Measurements from ENCODE around the gene PTCHD4. TPM values are rescaled to one million over a fixed set of nuclear protein-coding genes. Genes with fewer than 3 reads are reported as not detected.

The PTCHD4 gene
- polyA plus RNA-seq, 2 of the 4 experiments (the other 2 are of a cell fraction), result 0.15 to 0.16 TPM

- ChIA-PET CTCF (no interaction called here), POLR2A (no interaction called here)
- WGBS (ENCODE audit: missing lambda C conversion rate), result 10% methylated on average over 1 of the region's 1 CpG
- FAIRE-seq, result no peak
- no peaks in the 10 kb centered on the region for H3K4me1 ChIP-seq
- H3K4me3 ChIP-seq, result no peak overlapping the region
- no peaks in the 10 kb centered on the region for H3K9me3 ChIP-seq
- TF ChIP-seq RCOR1 (IDR thresholded peaks at IDR 0.05; ENCODE audit: low read depth, low read length) (no peak), CTCF (IDR thresholded peaks at IDR 0.05) (0 out of 3 replicates have a peak, but pooled peaks have one; percentile 6)
- no peak overlapping the region for H3K27ac ChIP-seq
- H3K4me2 ChIP-seq, result no peak overlapping the region
- ATAC-seq, result no peak
- DNase-seq (ENCODE audit: low read depth in 1 of 2, low spot score in 1 of 2), result no peak
These were observed 24.8 kb downstream of the PTCHD4 start for GRCh38 chr6:48086187-48086586.

DNA sequence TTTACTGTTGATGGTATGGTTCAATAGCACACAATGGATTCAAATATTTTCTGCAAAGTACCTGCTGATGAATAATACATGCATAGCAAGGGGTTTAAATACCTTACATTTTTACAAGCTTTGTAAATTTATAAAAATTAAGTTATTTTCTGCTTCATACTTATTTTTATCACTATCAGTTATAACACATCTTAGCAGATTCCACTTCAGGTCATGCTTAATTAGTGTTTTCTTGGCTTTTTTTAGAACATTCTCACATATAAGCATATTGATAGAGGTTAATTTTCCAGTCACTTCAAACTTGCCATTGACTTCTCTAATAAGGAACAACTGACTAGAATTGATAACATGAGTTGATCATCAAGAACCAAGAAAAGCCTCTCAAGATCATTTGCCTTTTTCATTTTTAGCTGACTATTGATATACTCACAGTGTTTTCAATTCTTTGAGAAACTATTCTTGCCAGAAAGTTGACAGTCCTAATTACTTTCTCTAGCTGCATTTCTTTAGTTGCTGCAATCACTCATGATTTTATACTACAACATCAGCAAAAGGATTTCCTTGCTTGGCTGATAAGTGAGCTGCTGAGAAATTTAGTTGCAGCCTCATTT is 25.8 kb downstream of the PTCHD4 start:
- Histone ChIP-seq H3K4me1 (no peaks in the 10 kb centered on the region), H3K4me2 (no peak overlapping the region), H3K27ac (no peak overlapping the region), H3K4me3 (no peak overlapping the region), H3K9me3 (no peaks in the 10 kb centered on the region)
- TF ChIP-seq MAFK (IDR thresholded peaks at IDR 0.05; ENCODE audit: partially characterized antibody) (no peak), RNF2 (IDR thresholded peaks at IDR 0.05; ENCODE audit: borderline replicate concordance, low read depth) (no peak), TP53 (CRISPR knock-in tag; IDR thresholded peaks at IDR 0.05) (no peak), EHF (CRISPR knock-in tag; IDR thresholded peaks at IDR 0.05) (no peak)
- TF ChIP-seq, protein P1, sequence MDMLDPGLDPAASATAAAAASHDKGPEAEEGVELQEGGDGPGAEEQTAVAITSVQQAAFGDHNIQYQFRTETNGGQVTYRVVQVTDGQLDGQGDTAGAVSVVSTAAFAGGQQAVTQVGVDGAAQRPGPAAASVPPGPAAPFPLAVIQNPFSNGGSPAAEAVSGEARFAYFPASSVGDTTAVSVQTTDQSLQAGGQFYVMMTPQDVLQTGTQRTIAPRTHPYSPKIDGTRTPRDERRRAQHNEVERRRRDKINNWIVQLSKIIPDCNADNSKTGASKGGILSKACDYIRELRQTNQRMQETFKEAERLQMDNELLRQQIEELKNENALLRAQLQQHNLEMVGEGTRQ (IDR thresholded peaks at IDR 0.05), result no peak
- FAIRE-seq, result no peak
- ATAC-seq, result no peak
- CTCF ChIA-PET, result interaction anchor here (0.6 kb wide), 1 partner anchor 1587 kb away, joined by 3 read pairs; no protein-coding TSS in a partner anchor
- DNase-seq (ENCODE audit: low read depth in 1 of 2, low spot score in 1 of 2), result no peak
- POLR2A ChIA-PET, result no interaction called here

DNA sequence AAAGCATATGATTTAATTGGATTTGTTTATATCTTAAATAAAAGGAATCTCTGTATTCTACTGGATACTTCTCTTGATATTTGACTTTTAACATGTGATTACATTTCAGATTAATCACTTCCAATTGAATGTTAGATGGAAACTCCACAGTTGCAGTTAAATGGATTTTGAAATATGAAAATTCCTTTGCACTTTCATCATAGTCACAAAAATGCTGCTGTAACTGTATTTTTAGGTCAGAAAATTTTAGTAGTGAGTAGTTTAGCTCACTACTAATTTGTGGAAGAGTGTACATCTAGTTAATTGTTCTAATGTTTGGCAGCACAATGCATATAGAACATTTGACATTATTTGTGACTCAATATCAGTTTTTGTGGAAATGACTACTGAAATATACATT is 26.8 kb downstream of the PTCHD4 start:
- no peaks in the 10 kb centered on the region for H3K4me1 ChIP-seq
- H3K4me3 ChIP-seq, result no peak overlapping the region
- FAIRE-seq (no peak), DNase-seq (ENCODE audit: low read depth in 1 of 2, low spot score in 1 of 2) (no peak), ATAC-seq (no peak)
- POLR2A ChIA-PET, result no interaction called here
- no peak overlapping the region for H3K27ac ChIP-seq
- H3K4me2 ChIP-seq, result no peak overlapping the region
- no peak for TF ChIP-seq ZSCAN20 (CRISPR knock-in tag; IDR thresholded peaks at IDR 0.05)
- H3K9me3 ChIP-seq, result no peaks in the 10 kb centered on the region
- CTCF ChIA-PET, result interaction anchor here (1.7 kb wide), 1 partner anchor 1326 kb away, joined by 6 read pairs; no protein-coding TSS in a partner anchor

DNA sequence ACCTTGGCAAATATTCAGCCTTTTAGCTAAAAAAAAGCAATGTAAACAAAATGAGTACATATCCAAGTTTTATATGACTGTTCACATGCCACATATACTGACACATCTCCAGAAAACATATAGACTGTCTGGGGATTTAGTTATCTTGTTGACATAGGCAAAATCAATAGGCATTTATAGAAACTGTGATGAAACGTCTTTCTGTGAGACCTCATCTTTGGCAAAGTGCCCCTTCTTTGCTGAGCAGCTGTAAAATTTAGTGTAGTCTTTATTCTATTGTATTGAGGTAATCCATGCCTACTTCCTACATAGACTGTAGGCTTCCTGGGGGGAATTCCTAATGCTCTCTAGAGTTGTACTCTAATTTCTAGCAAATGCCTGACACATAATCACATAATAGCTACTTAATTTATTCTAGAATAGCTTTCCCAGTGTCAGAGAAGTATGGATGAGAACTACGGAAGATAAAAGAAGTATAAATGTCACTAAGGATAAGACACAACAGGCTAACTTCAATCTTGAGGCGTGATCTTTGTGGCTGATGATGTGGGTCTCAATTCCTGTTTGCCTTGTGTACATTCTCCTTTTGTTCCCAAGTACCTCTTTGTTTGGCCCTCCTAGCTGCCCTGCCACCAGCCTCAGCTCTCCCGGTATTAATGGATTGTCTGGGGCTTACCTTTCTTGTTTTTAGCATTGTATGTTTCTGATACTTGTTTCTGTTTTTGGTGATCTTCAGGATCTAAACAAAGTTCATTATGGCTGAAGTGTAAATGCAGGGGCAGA is 30.6 kb downstream of the PTCHD4 start:
- no peak overlapping the region for H3K27ac ChIP-seq
- H3K4me1 ChIP-seq, result no peaks in the 10 kb centered on the region
- ATAC-seq, result no peak
- POLR2A ChIA-PET, result no interaction called here
- DNase-seq (ENCODE audit: low read depth in 1 of 2, low spot score in 1 of 2), result no peak
- H3K4me2 ChIP-seq, result no peak overlapping the region
- CTCF ChIA-PET, result no interaction called here
- H3K4me3 ChIP-seq, result no peak overlapping the region
- no peaks in the 10 kb centered on the region for H3K9me3 ChIP-seq
- FAIRE-seq, result no peak
- WGBS (ENCODE audit: missing lambda C conversion rate), result 61% methylated on average over 4 of the region's 4 CpGs
- TF ChIP-seq ZFP36 (IDR thresholded peaks at IDR 0.05; ENCODE audit: borderline replicate concordance, partially characterized antibody) (no peak), CBX2 (IDR thresholded peaks at IDR 0.05; ENCODE audit: borderline replicate concordance, low read depth) (no peak), HOXB13 (CRISPR knock-in tag; IDR thresholded peaks at IDR 0.05; ENCODE audit: low read depth) (no peak), FOSB (CRISPR knock-in tag; IDR thresholded peaks at IDR 0.05) (no peak), HEYL (CRISPR knock-in tag; IDR thresholded peaks at IDR 0.05) (no peak), MAZ (IDR thresholded peaks at IDR 0.05; ENCODE audit: borderline replicate concordance, low read depth, low read length) (no peak), CBX8 (IDR thresholded peaks at IDR 0.05) (no peak), EHMT2 (IDR thresholded peaks at IDR 0.05; ENCODE audit: low read depth) (no peak), RNF2 (IDR thresholded peaks at IDR 0.05; ENCODE audit: borderline replicate concordance, low read depth) (no peak), JUN (IDR thresholded peaks at IDR 0.05) (no peak), HDAC2 (IDR thresholded peaks at IDR 0.05) (no peak), KDM1A (IDR thresholded peaks at IDR 0.05; ENCODE audit: low read depth) (no peak), POLR2A (IDR thresholded peaks at IDR 0.05; ENCODE audit: low read length) (no peak)
- TF ChIP-seq, protein P2, sequence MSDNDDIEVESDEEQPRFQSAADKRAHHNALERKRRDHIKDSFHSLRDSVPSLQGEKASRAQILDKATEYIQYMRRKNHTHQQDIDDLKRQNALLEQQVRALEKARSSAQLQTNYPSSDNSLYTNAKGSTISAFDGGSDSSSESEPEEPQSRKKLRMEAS (IDR thresholded peaks at IDR 0.05), result no peak
